ENCODE measurements around the gene CTSK.

Gene CTSK

DNA sequence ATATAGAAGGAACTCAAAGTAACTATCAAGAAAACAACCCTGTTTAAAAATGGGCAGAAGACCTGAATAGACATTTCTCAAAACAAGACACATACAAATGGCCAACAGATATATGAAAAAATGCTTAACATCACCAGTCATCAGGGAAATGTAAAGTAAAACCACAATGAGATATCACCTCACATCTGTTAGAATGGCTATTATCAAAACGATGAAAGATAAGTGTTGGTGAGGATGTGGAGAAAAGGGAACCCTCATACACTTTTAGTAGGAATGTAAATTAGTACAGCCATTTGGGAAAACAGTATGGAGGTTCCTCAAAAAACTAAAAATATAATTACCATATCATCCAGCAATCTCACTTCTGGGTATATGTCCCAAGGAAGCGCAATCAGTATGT, 45.5 kb downstream of the CTSK start:
- no peak for DNase-seq (ENCODE audit: low read depth in 2 of 2)

DNA sequence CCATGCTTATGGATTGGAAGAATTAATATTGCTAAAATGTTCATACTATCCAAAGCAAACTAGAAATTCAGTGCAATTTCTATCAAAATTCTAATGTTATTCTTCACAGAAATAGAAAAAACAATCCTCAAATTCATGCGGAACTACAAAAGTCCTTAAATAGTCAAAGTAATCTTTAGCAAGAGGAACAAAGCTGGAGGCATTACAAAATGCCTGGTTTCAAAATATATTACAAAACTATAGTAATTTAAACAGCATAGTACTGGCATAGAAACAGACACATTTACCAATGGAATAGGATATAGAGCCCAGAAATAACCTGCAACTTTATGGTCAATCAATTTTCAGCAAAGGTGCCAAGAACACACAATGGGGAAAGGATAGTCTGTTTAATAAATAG, 46.3 kb downstream of the CTSK start:
- DNase-seq (ENCODE audit: low read depth in 2 of 2) = no peak

DNA sequence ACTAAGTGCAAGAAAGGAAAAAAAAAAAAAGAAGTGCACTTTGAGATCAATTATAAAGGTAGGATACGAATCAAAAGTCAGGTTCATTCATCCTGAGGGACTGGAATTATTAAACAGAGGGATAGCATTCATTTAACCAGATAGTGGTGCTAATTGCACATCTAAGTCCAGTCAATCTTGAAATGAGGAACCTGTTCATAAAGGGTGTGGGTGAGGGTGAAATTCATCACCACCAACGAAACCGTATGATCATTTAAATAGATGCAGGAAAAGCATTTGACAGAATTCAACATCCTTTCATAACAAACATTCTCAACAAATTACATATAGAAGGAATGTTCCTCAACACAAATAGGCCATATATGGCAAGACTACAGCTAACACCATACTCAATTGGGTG, 48.0 kb downstream of the CTSK start:
- no peak for DNase-seq (ENCODE audit: low read depth in 2 of 2)

DNA sequence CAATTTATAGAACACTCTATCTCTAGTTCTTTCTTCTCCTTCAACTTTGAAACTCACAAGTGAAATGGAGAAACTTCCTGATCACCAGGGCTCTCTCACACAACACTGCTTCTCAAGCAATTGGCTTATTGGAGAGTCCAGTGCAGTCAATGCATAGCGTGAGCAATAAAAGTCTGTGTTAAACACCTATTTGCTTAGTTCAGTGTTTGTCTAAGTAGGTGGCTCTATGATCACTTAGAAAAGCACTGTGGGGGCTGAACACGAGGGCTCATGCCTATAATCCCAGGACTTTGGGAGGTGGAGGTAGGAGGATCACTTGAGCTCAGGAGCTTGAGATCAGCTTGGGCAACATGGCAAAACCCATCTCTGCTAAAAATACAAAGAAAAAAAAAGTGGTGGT, 54.6 kb downstream of the CTSK start:
- no peak for DNase-seq (ENCODE audit: low read depth in 2 of 2)

DNA sequence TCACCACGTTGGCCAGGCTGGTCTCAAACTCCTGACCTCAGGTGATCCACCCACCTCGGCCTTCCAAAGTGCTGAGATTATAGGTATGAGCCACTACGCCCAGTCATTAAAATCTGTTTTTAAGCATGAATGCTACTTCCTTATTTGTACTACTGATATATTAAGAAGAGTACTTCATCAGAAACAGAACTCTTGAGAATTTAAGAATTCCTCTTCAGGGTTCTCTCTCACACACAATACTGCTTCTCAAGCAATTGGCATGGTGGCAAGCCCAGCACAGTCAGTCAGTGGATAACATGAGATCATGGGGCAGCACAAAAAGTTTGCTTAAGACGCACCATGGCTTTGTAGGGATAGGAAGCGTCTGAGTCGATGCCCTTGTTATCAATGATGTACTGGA, 56.6 kb downstream of the CTSK start:
- DNase-seq (ENCODE audit: low read depth in 2 of 2) = no peak

DNA sequence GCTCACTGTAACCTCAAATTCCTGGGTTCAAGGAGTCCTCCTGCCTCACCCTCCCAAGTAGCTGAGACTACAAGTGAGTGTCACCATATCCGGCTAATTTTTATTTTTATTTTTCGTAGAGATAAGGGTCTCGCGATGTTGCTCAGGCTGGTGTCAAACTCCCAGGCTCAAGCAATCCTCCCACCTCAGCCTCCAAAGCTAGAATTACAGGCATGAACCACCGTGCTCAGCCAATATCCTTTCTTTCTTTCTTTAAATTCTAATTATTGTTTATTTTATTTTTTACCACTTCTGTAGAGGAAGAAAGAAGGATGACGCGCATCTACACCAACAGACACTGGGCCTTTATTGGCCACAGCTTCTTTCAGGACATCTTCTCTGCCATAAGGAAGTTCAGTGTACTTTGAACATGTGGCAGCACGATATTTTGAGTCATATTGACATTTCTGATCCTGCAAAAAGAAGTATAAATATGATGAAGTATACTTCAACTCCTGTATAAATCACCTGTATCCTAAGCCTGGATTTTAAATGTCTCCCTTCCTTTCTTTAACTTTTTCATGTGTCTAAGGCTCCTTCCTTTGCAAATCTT, 58.2 kb downstream of the CTSK start:
- DNase-seq (ENCODE audit: low read depth in 2 of 2) = no peak

DNA sequence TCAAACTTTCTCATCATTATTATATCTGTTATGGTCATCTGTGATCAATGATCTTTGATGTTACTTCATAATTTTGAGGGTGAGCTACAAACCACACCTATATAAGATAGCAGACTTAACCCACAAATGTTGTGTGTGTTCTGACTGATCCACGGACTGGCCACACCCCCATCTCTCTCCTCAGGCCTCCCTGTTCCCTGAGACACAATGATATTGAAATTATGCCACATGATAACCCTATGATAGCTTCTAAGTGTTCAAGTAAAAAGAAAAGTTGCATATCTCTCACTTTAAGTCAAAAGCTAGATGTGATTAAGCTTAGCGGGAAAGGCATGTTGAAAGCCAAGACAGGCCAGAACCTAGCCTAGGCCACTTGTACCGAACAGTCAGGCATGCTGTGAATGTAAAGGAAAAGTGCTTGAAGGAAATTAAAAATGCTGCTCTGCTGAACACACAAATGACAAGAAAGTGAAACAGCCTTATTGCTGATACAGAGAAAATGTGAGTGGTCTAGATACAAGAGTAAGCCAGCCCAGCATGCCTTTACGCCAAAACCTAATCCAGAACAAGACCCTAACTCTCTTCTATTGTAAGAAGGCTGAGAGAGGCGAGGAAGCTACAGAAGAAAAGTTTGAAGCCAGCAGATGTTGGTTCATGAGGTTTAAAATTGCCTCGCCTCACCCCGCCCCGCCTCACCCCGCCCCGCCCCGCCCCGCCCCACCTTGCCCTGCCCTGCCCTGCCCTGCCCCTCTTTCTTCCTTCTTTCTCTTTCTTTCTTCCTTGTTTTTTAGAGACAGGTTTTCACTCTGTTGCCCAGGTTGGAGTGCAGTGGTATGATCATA, 59.0 kb downstream of the CTSK start:
- no peak for DNase-seq (ENCODE audit: low read depth in 2 of 2)
